Measurements from ENCODE around the gene TMEM170B. TPM values are rescaled to one million over a fixed set of nuclear protein-coding genes. Genes with fewer than 3 reads are reported as not detected.

The TMEM170B gene
- total and polyA plus RNA-seq, 9 of the 15 experiments (the other 6 are each of a cell fraction or from before 2014, with no cell fraction given), result 0.03 to 0.11 (median 0.07) TPM

DNA sequence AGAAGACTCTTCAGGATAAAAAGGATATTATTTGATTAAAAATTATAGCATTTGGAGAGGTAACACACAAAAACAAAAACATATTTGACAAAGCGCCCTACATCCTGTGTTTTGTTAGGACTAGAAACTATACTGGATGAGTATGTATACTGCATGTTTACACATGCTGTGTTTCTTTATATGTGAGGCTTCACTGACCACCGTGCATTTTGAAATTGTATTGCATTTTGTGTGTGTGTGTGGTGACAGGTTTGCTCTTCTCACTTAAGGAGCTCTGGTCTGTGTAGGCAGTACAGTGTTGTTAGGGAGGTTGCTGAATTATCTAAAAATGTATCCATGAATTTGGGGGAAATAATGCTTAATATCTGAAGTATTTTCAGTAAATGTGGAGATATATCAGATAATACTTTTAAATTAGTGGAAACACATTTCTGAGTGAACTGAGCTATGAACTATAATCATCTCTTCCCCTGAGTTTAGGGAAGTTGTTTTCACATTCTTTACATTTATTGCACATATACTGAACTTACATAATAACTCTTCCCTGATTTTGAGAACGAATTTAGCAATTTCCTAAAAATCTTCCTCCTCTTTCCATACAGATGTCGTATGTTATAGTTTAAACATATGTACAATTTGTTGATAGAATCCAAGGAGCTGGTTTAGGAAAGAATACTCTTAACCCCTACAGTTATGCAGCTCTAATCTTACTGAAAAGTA lies 43.3 kb downstream of the TMEM170B start:
- Histone ChIP-seq H3K9ac (ENCODE audit: insufficient read depth in 1 of 2, low read depth in 2 of 2, low read length in 2 of 2) (no peak overlapping the region), H3K79me2 (ENCODE audit: control insufficient read depth, insufficient read depth, low read length) (no peaks in the 10 kb centered on the region), H3K27ac (ENCODE audit: extremely low read depth, low read depth, low read length) (no peak overlapping the region), H3K4me1 (replicated peaks in 1 of 2; ENCODE audit: control insufficient read depth in 2 of 2, insufficient read depth in 2 of 2, low read length in 2 of 2) (no peaks in the 10 kb centered on the region), H2AFZ (ENCODE audit: low read depth, low read length) (no peak overlapping the region), H3K27me3 (ENCODE audit: control insufficient read depth in 2 of 2, insufficient read depth in 2 of 2, low read length in 2 of 2) (peaks cover 5 to 6% of the 10 kb centered on the region in 2 experiments; a peak in 2 of 5 replicates), H4K20me1 (replicated peaks; ENCODE audit: control insufficient read depth, insufficient read depth, low read length) (no peaks in the 10 kb centered on the region), H3K9me3 (replicated peaks; ENCODE audit: control insufficient read depth, insufficient read depth, low read depth, low read length) (no peaks in the 10 kb centered on the region), H3K4me2 (ENCODE audit: insufficient read depth, low read length) (no peak overlapping the region), H3K9me1 (ENCODE audit: control insufficient read depth, insufficient read depth, low read length) (no peaks in the 10 kb centered on the region), H3K36me3 (ENCODE audit: control insufficient read depth, insufficient read depth, low read length) (no peaks in the 10 kb centered on the region), H3K4me3 (no peak overlapping the region)
- ATAC-seq, result no peak
- DNase-seq (ENCODE audit: extremely low read depth in 1 of 4, low spot score in 3 of 4), result no peak
- TF ChIP-seq, protein P1, sequence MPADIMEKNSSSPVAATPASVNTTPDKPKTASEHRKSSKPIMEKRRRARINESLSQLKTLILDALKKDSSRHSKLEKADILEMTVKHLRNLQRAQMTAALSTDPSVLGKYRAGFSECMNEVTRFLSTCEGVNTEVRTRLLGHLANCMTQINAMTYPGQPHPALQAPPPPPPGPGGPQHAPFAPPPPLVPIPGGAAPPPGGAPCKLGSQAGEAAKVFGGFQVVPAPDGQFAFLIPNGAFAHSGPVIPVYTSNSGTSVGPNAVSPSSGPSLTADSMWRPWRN (IDR thresholded peaks at IDR 0.05; ENCODE audit: low read depth), result no peak
- TF ChIP-seq, protein P2, sequence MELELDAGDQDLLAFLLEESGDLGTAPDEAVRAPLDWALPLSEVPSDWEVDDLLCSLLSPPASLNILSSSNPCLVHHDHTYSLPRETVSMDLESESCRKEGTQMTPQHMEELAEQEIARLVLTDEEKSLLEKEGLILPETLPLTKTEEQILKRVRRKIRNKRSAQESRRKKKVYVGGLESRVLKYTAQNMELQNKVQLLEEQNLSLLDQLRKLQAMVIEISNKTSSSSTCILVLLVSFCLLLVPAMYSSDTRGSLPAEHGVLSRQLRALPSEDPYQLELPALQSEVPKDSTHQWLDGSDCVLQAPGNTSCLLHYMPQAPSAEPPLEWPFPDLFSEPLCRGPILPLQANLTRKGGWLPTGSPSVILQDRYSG (tag; conservative IDR thresholded peaks at IDR 0.05; ENCODE audit: low read depth), result no peak
- TF ChIP-seq CREM (IDR thresholded peaks at IDR 0.05; ENCODE audit: low read depth), result no peak
- TF ChIP-seq GABPB1 (CRISPR knock-in tag; IDR thresholded peaks at IDR 0.05), result no peak
- TF ChIP-seq ZNF224 (CRISPR knock-in tag; IDR thresholded peaks at IDR 0.05), result no peak
- TF ChIP-seq FOXA3 (CRISPR knock-in tag; conservative IDR thresholded peaks at IDR 0.05 in 1 of 2, IDR thresholded peaks at IDR 0.05 in 1 of 2), result no peak
- TF ChIP-seq PML (IDR thresholded peaks at IDR 0.05; ENCODE audit: low read length), result no peak
- FAIRE-seq, result no peak
- intact Hi-C loops (cut with micrococcal nuclease) (loop anchor here (10.0 kb wide), 1 partner anchor 924 kb away; no protein-coding TSS in a partner anchor), in situ Hi-C loops (cut with MboI) (loop anchor here (10.0 kb wide), 2 partner anchors 1024 to 1314 kb away; no protein-coding TSS in a partner anchor)
- ChIA-PET CTCF (ENCODE audit: low intra/inter-chr PET ratio) (no interaction called here), POLR2A (no interaction called here)
- BruUV-seq (replicated peaks), result no TSS peak
- 2% methylated on average over 4 of the region's 4 CpGs for WGBS (ENCODE audit: insufficient coverage, low coverage, missing lambda C conversion rate)

Measured in K562 (cell line).